CD4-positive, alpha-beta T cell (primary cell): ENCODE measurements around the gene MACC1. TPM values are rescaled to one million over a fixed set of nuclear protein-coding genes. Genes with fewer than 3 reads are reported as not detected.
"Not testable (repeated sequence)": the region's sequence is repeated elsewhere in the genome, so short reads cannot be mapped to it uniquely, and the experiment has no call there.

Source experiments
- ATAC-seq: fragments of 200-7000 bp; cut with Tn5 transposase; one replicate; pipeline ENCODE4 v1.10.0; 2022; ENCODE audit warnings: mild to moderate bottlenecking; ENCODE audit not compliant: poor library complexity
- CTCF ChIA-PET: fragments of 350-600 bp; sonication (Branson Sonifier 250); formaldehyde crosslinking; loops from one replicate; lab custom pipeline; 2021; ENCODE audit warnings: antibody characterized with exemption, inconsistent platforms; lab: Charles Lee
- POLR2A ChIA-PET: fragments of 350-600 bp; sonication (Branson Sonifier 250); formaldehyde crosslinking; loops from one replicate; lab custom pipeline; 2021; ENCODE audit warnings: antibody characterized with exemption, inconsistent platforms; lab: Charles Lee
- DNase-seq, 14 experiments: peaks; one replicate each; pipeline ENCODE4 v3.0.0-alpha.2; 2013 to 2020; ENCODE audit warnings: mixed read lengths in 2 of 14
- H3K27ac ChIP-seq, 2 donors: one replicate each; pipeline versions ENCODE4 v1.5.1 to v1.7.0; 2013; ENCODE audit warnings: low read length in 2 of 2, low read depth in 1 of 2, mild to moderate bottlenecking in 1 of 2
- H3K27me3 ChIP-seq, 2 experiments: 1 replicate in 1 of 2; 2 replicates in 1 of 2; pipeline versions ENCODE4 v1.6.1 to v1.7.0; 2013; ENCODE audit warnings: low read length in 2 of 2, control low read depth in 1 of 2, mild to moderate bottlenecking in 1 of 2, moderate library complexity in 1 of 2; ENCODE audit not compliant: insufficient read depth in 2 of 2, control insufficient read depth in 1 of 2
- H3K36me3 ChIP-seq: one replicate; pipeline ENCODE4 v1.6.1; 2013; ENCODE audit warnings: low read length, control low read depth; ENCODE audit not compliant: insufficient read depth
- H3K4me1 ChIP-seq: one replicate; pipeline ENCODE4 v1.6.1; 2013; ENCODE audit warnings: low read length, control low read depth; ENCODE audit not compliant: insufficient read depth
- H3K4me3 ChIP-seq: one replicate; pipeline ENCODE4 v1.5.1; 2013; ENCODE audit warnings: mild to moderate bottlenecking, low read length, moderate library complexity
- H3K9me3 ChIP-seq, 2 experiments: 1 replicate in 1 of 2; 2 replicates in 1 of 2; pipeline versions ENCODE4 v1.6.1 to v1.7.0; 2013; ENCODE audit warnings: low read length in 2 of 2, mild to moderate bottlenecking in 2 of 2, control low read depth in 1 of 2, moderate library complexity in 1 of 2; ENCODE audit not compliant: control insufficient read depth in 1 of 2, insufficient read depth in 1 of 2
- H3K27ac Mint-ChIP-seq: one replicate; pipeline ENCODE4 v1.8.0; 2020; ENCODE audit warnings: mixed read lengths
- H3K27me3 Mint-ChIP-seq: one replicate; pipeline ENCODE4 v1.8.0; 2021; ENCODE audit warnings: mixed read lengths
- H3K36me3 Mint-ChIP-seq: one replicate; pipeline ENCODE4 v1.8.0; 2021; ENCODE audit warnings: low read depth, mixed read lengths
- H3K4me1 Mint-ChIP-seq: one replicate; pipeline ENCODE4 v1.8.0; 2021; ENCODE audit warnings: low read depth, mixed read lengths
- H3K4me3 Mint-ChIP-seq: one replicate; pipeline ENCODE4 v1.8.0; 2020; ENCODE audit warnings: mild to moderate bottlenecking, mixed read lengths
- H3K9me3 Mint-ChIP-seq: one replicate; pipeline ENCODE4 v1.8.0; 2020; ENCODE audit warnings: mixed read lengths
- intact Hi-C, 2 experiments: fragments of 100-400 bp; cut with DNase I in 1 of 2; cut with micrococcal nuclease in 1 of 2; formaldehyde crosslinking; loops; one replicate each; pipeline versions ENCODE4 v1.15.1 to v1.9.0; 2023 to 2025; cut with DNase I, micrococcal nuclease
- total RNA-seq, 174 experiments: library from RNA in 2 of 174; stranded (reverse) in 2 of 174; gene quantifications; one replicate each; pipeline ENCODE4 v1.2.3 and lab custom pipeline; 2021 to 2026
- TF ChIP-seq, protein P1 (sequence below): fragments of 200-600 bp; IDR thresholded peaks from one replicate; pipeline ENCODE4 v1.8.0; 2022; ENCODE audit warnings: antibody characterized with exemption, mild to moderate bottlenecking

MACC1 gene
- total RNA-seq, 2 experiments from 2014 or later: 0.05 to 0.14 TPM

DNA sequence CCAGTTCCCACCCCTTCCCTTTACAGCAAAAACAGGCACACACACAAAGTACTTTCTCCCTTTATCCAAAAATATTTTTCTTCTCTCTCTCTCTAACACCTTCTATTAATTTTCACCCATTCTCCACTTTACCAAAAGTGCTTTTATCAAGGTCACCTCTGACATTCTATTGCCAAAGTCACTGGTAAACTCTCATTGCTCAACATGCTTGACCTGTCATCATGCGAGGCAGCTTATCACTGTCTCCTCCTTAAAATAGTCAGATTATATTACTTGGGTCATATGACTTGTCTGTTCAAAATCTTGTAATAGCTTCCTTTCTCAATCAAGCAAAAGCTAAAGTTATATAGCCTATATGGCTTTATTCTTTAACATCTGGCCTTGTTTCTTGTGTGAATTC is 28.6 kb downstream of the MACC1 start:
- no peak overlapping the region for H3K27ac Mint-ChIP-seq
- Histone ChIP-seq H3K9me3 (no peaks in the 10 kb centered on the region), H3K4me1 (no peaks in the 10 kb centered on the region), H3K36me3 (no peaks in the 10 kb centered on the region), H3K4me3 (no peak overlapping the region), H3K27me3 (no peaks in the 10 kb centered on the region), H3K27ac (no peak overlapping the region)
- no peak overlapping the region for H3K4me3 Mint-ChIP-seq
- H3K4me1 Mint-ChIP-seq: no peaks in the 10 kb centered on the region
- TF ChIP-seq, protein P1, sequence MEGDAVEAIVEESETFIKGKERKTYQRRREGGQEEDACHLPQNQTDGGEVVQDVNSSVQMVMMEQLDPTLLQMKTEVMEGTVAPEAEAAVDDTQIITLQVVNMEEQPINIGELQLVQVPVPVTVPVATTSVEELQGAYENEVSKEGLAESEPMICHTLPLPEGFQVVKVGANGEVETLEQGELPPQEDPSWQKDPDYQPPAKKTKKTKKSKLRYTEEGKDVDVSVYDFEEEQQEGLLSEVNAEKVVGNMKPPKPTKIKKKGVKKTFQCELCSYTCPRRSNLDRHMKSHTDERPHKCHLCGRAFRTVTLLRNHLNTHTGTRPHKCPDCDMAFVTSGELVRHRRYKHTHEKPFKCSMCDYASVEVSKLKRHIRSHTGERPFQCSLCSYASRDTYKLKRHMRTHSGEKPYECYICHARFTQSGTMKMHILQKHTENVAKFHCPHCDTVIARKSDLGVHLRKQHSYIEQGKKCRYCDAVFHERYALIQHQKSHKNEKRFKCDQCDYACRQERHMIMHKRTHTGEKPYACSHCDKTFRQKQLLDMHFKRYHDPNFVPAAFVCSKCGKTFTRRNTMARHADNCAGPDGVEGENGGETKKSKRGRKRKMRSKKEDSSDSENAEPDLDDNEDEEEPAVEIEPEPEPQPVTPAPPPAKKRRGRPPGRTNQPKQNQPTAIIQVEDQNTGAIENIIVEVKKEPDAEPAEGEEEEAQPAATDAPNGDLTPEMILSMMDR: no peak
- H3K27me3 Mint-ChIP-seq: no peaks in the 10 kb centered on the region
- intact Hi-C loops: no loop called here
- ATAC-seq (no peak), DNase-seq (no peak)
- H3K36me3 Mint-ChIP-seq: no peaks in the 10 kb centered on the region
- ChIA-PET POLR2A (no interaction called here), CTCF (no interaction called here)
- peaks cover 5% of the 10 kb centered on the region for H3K9me3 Mint-ChIP-seq

DNA sequence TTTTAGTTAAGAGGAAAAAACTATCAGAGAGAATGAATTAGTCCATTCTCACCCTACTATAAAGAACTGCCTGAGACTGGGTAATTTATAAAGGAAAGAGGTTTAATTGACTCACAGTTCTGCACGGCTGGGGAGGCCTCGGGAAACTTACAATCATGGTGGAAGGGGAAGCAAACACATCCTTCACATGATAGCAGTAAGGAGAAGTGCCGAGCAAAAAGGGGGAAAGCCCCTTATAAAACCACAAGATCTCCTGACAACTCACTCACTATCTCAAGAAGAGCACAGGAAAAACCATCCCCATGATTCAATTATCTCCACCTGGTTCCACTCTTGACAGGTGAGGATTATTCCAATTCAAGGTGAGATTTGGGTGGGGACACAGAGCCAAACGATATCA is 29.3 kb downstream of the MACC1 start:
- H3K4me3 Mint-ChIP-seq, intact Hi-C loops, CTCF ChIA-PET, H3K9me3 Mint-ChIP-seq, H3K27me3 ChIP-seq, H3K4me3 ChIP-seq, H3K9me3 ChIP-seq, H3K27ac ChIP-seq, H3K27ac Mint-ChIP-seq, H3K36me3 ChIP-seq, ATAC-seq, H3K36me3 Mint-ChIP-seq, H3K4me1 Mint-ChIP-seq, POLR2A ChIA-PET, H3K4me1 ChIP-seq, H3K27me3 Mint-ChIP-seq: not testable (repeated sequence)
- DNase-seq: peak in 2 of 14 experiments; percentile 39 to 53

DNA sequence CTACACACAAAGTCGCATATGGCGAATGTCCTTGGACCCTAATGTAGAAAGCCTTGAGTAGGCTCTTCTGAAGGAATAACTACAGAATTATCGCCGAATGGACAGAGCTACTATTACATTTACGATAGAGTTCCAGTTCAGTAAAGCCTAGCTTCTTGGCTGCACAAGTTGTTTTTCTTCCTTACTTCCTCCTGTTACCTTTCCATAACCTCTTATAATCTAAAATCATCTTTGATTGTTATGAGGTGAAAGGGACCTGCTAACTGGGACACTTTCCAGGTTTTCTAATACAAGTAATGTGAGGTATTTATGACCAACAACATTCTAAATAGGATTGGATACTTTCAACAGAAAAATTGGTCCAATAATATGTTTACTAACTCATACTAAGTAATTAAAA is 31.2 kb downstream of the MACC1 start:
- TF ChIP-seq, protein P1: no peak
- no peaks in the 10 kb centered on the region for H3K27me3 ChIP-seq
- Mint-ChIP-seq H3K4me3 (no peak overlapping the region), H3K9me3 (peaks cover 5% of the 10 kb centered on the region), H3K36me3 (no peaks in the 10 kb centered on the region), H3K4me1 (no peaks in the 10 kb centered on the region), H3K27ac (no peak overlapping the region), H3K27me3 (no peaks in the 10 kb centered on the region)
- H3K27ac ChIP-seq: no peak overlapping the region
- POLR2A ChIA-PET: no interaction called here
- DNase-seq: no peak
- intact Hi-C loops: no loop called here
- H3K4me3 ChIP-seq: no peak overlapping the region
- no peak for ATAC-seq
- H3K9me3 ChIP-seq: no peaks in the 10 kb centered on the region
- CTCF ChIA-PET: no interaction called here
- H3K4me1 ChIP-seq: no peaks in the 10 kb centered on the region
- no peaks in the 10 kb centered on the region for H3K36me3 ChIP-seq

DNA sequence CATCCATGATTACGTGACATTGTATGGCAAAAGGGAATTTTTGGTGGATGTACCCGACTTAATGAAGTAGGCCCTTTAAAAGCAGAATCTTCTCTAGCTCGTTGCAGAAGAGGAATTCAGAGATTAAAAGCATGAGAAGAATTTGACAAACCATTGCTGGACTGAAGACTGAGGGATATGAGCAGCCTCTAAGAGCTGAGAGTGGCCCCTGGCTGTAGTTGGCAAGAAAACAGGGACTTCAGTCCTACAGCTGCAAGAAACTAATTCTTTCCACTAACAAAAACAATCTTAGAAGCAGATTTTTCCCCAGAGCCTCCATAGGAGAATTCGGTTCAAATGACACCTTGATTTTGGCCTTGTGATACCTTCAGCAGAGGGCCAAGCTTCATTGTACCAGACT is 34.1 kb downstream of the MACC1 start:
- Histone ChIP-seq H3K36me3 (no peaks in the 10 kb centered on the region), H3K27ac (no peak overlapping the region), H3K4me3 (no peak overlapping the region), H3K27me3 (no peaks in the 10 kb centered on the region), H3K9me3 (no peaks in the 10 kb centered on the region), H3K4me1 (no peaks in the 10 kb centered on the region)
- CTCF ChIA-PET: no interaction called here
- intact Hi-C loops: no loop called here
- no peaks in the 10 kb centered on the region for H3K9me3 Mint-ChIP-seq
- no peaks in the 10 kb centered on the region for H3K4me1 Mint-ChIP-seq
- DNase-seq (no peak), ATAC-seq (no peak)
- H3K27ac Mint-ChIP-seq: no peak overlapping the region
- TF ChIP-seq, protein P1: no peak
- H3K27me3 Mint-ChIP-seq: no peaks in the 10 kb centered on the region
- H3K4me3 Mint-ChIP-seq: no peak overlapping the region
- H3K36me3 Mint-ChIP-seq: no peaks in the 10 kb centered on the region
- POLR2A ChIA-PET: no interaction called here
